Liver (tissue), 3 donors: ENCODE measurements around the gene SLC11A1.

Experiments
- CTCF ChIP-seq: fragments of 150-350 bp; IDR thresholded peaks from 2 replicates; pipeline ENCODE4 v1.5.1; 2017; ENCODE audit warnings: improper control_type of control experiment, low read depth, low read length; ENCODE audit not compliant: missing input control
- GABPA ChIP-seq, 2 donors: IDR thresholded peaks in 1 of 2; conservative IDR thresholded peaks in 1 of 2; 2 replicates each; pipeline ENCODE4 v1.6.1; 2016; ENCODE audit warnings: antibody characterized with exemption in 2 of 2, mild to moderate bottlenecking in 1 of 2, moderate library complexity in 1 of 2
- RAD21 ChIP-seq, 2 donors: IDR thresholded peaks; 2 replicates each; pipeline ENCODE4 v1.6.1; 2016; ENCODE audit warnings: antibody characterized with exemption in 2 of 2, mild to moderate bottlenecking in 2 of 2
- SP1 ChIP-seq: IDR thresholded peaks from 2 replicates; pipeline ENCODE4 v1.6.1; 2018; ENCODE audit warnings: antibody characterized with exemption, mild to moderate bottlenecking
- TAF1 ChIP-seq: conservative IDR thresholded peaks from 2 replicates; pipeline ENCODE4 v1.6.1; 2016; ENCODE audit warnings: antibody characterized with exemption, mild to moderate bottlenecking
- TF ChIP-seq, protein P1 (sequence below): IDR thresholded peaks from 2 replicates; pipeline ENCODE4 v1.6.1; 2016; ENCODE audit warnings: antibody characterized with exemption
- TF ChIP-seq, protein P2 (sequence below): IDR thresholded peaks from 2 replicates; pipeline ENCODE4 v1.6.1; 2016; ENCODE audit warnings: antibody characterized with exemption, mild to moderate bottlenecking
- donor health status: healthy.
- donor health status: healthy.

- TF ChIP-seq, protein P1, sequence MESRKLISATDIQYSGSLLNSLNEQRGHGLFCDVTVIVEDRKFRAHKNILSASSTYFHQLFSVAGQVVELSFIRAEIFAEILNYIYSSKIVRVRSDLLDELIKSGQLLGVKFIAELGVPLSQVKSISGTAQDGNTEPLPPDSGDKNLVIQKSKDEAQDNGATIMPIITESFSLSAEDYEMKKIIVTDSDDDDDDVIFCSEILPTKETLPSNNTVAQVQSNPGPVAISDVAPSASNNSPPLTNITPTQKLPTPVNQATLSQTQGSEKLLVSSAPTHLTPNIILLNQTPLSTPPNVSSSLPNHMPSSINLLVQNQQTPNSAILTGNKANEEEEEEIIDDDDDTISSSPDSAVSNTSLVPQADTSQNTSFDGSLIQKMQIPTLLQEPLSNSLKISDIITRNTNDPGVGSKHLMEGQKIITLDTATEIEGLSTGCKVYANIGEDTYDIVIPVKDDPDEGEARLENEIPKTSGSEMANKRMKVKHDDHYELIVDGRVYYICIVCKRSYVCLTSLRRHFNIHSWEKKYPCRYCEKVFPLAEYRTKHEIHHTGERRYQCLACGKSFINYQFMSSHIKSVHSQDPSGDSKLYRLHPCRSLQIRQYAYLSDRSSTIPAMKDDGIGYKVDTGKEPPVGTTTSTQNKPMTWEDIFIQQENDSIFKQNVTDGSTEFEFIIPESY: no peak
- TF ChIP-seq SP1 (no peak), CTCF (no peak), TAF1 (no peak), GABPA (IDR thresholded peaks at IDR 0.05 in 1 of 2, conservative IDR thresholded peaks at IDR 0.05 in 1 of 2) (no peak), RAD21 (IDR thresholded peaks at IDR 0.05) (no peak)
- TF ChIP-seq, protein P2, sequence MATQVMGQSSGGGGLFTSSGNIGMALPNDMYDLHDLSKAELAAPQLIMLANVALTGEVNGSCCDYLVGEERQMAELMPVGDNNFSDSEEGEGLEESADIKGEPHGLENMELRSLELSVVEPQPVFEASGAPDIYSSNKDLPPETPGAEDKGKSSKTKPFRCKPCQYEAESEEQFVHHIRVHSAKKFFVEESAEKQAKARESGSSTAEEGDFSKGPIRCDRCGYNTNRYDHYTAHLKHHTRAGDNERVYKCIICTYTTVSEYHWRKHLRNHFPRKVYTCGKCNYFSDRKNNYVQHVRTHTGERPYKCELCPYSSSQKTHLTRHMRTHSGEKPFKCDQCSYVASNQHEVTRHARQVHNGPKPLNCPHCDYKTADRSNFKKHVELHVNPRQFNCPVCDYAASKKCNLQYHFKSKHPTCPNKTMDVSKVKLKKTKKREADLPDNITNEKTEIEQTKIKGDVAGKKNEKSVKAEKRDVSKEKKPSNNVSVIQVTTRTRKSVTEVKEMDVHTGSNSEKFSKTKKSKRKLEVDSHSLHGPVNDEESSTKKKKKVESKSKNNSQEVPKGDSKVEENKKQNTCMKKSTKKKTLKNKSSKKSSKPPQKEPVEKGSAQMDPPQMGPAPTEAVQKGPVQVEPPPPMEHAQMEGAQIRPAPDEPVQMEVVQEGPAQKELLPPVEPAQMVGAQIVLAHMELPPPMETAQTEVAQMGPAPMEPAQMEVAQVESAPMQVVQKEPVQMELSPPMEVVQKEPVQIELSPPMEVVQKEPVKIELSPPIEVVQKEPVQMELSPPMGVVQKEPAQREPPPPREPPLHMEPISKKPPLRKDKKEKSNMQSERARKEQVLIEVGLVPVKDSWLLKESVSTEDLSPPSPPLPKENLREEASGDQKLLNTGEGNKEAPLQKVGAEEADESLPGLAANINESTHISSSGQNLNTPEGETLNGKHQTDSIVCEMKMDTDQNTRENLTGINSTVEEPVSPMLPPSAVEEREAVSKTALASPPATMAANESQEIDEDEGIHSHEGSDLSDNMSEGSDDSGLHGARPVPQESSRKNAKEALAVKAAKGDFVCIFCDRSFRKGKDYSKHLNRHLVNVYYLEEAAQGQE: no peak
Measured at GRCh38 chr2:218354045-218354444, 28.0 kb upstream of the SLC11A1 start.
